Testis (tissue), 2 donors: ENCODE results near the gene PNPLA4.

ENCODE experiments used
- POLR2A ChIP-seq: fragments of 450-650 bp; IDR thresholded peaks from one replicate; pipeline ENCODE4 v1.6.1; 2017; ENCODE audit warnings: antibody characterized with exemption, mild to moderate bottlenecking, moderate library complexity
- TF ChIP-seq, protein P1 (sequence below), 3 experiments: fragments of 450-650 bp in 2 of 3; fragments of 200-600 bp in 1 of 3; sonication (generic) in 1 of 3; IDR thresholded peaks; one replicate each; pipeline ENCODE4 v1.5.1; 2016 to 2019; ENCODE audit warnings: antibody characterized with exemption in 3 of 3, mild to moderate bottlenecking in 2 of 3, moderate library complexity in 1 of 3

DNA sequence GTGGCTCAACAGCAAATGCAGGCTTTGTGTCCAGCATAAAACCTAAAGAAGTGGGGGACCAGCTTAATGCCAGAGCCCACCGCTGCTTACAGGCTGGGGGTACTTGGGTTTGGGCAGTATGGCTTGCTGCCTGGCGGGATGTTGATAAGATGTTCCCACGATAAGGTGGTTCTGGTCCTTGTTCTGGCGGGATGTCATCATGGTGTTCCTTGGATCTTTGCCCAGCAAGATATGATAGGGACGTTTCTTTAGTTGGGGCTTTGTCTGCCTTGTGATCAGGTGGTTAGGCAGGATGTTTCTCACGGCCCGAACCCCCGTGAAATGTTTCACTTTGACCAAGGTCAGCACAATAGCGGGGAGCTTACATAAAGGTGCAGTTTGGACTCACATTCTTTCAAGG lies 35.3 kb downstream of the PNPLA4 start:
- TF ChIP-seq POLR2A: no peak
- TF ChIP-seq, protein P1, sequence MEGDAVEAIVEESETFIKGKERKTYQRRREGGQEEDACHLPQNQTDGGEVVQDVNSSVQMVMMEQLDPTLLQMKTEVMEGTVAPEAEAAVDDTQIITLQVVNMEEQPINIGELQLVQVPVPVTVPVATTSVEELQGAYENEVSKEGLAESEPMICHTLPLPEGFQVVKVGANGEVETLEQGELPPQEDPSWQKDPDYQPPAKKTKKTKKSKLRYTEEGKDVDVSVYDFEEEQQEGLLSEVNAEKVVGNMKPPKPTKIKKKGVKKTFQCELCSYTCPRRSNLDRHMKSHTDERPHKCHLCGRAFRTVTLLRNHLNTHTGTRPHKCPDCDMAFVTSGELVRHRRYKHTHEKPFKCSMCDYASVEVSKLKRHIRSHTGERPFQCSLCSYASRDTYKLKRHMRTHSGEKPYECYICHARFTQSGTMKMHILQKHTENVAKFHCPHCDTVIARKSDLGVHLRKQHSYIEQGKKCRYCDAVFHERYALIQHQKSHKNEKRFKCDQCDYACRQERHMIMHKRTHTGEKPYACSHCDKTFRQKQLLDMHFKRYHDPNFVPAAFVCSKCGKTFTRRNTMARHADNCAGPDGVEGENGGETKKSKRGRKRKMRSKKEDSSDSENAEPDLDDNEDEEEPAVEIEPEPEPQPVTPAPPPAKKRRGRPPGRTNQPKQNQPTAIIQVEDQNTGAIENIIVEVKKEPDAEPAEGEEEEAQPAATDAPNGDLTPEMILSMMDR (IDR thresholded peaks at IDR 0.05): no peak
